Motor neuron (in vitro differentiated cells): Measurements from ENCODE around the gene CTNNA1. TPM values are rescaled to one million over a fixed set of nuclear protein-coding genes. Genes with fewer than 3 reads are reported as not detected.

ENCODE experiments used
- ATAC-seq, 8 experiments: fragments of 200-7000 bp; cut with Tn5 transposase; replicated peaks in 6 of 8; 2 replicates each; pipeline ENCODE4 v1.8.0; 2021; ENCODE audit warnings: mild to moderate bottlenecking in 8 of 8, moderate library complexity in 8 of 8
- H3K27ac ChIP-seq, 2 donors: fragments of 250-450 bp; sonication (Bioruptor Pico); 2 replicates each; pipeline ENCODE4 v1.9.0; 2021; ENCODE audit warnings: antibody characterized with exemption in 2 of 2, mild to moderate bottlenecking in 2 of 2, moderate library complexity in 1 of 2
- H3K4me1 ChIP-seq, 2 donors: fragments of 250-450 bp; sonication (Bioruptor Pico); replicated peaks in 1 of 2; 2 replicates each; pipeline ENCODE4 v1.6.1; 2021; ENCODE audit warnings: antibody characterized with exemption in 2 of 2, mild to moderate bottlenecking in 2 of 2, moderate library complexity in 1 of 2
- H3K4me3 ChIP-seq, 5 donors: fragments of 250-450 bp; sonication (Bioruptor Pico); 2 replicates each; pipeline ENCODE4 v1.9.0; 2021; ENCODE audit warnings: antibody characterized with exemption in 5 of 5, mild to moderate bottlenecking in 5 of 5, moderate library complexity in 4 of 5
- WGBS, 10 experiments: fragments of 450-650 bp; shearing (Covaris generic); methylation state at CpG; one replicate each; pipeline ENCODE4 v1.0.0; 2022; 5-methylcytosine and 5-hydroxymethylcytosine counted together
- in situ Hi-C, 9 experiments: fragments of 400-800 bp; cut with MboI; loops; one replicate each; pipeline ENCODE4 v1.15.0; 2021; ENCODE audit warnings: low sequenced_read_pairs in 9 of 9, low pct_unique_long_range_greater_than_20kb in 2 of 9; ENCODE audit not compliant: unreplicated experiment in 9 of 9
- total RNA-seq, 8 experiments: library from RNA; unstranded; fragments of 300-600 nt; gene quantifications; 2 replicates each; pipeline versions ENCODE4 v1.2.3 to v1.2.4, GENCODE V29; 2022

The CTNNA1 gene
- total RNA-seq, 8 experiments from 2014 or later, result 176 to 339 (median 205) TPM

DNA sequence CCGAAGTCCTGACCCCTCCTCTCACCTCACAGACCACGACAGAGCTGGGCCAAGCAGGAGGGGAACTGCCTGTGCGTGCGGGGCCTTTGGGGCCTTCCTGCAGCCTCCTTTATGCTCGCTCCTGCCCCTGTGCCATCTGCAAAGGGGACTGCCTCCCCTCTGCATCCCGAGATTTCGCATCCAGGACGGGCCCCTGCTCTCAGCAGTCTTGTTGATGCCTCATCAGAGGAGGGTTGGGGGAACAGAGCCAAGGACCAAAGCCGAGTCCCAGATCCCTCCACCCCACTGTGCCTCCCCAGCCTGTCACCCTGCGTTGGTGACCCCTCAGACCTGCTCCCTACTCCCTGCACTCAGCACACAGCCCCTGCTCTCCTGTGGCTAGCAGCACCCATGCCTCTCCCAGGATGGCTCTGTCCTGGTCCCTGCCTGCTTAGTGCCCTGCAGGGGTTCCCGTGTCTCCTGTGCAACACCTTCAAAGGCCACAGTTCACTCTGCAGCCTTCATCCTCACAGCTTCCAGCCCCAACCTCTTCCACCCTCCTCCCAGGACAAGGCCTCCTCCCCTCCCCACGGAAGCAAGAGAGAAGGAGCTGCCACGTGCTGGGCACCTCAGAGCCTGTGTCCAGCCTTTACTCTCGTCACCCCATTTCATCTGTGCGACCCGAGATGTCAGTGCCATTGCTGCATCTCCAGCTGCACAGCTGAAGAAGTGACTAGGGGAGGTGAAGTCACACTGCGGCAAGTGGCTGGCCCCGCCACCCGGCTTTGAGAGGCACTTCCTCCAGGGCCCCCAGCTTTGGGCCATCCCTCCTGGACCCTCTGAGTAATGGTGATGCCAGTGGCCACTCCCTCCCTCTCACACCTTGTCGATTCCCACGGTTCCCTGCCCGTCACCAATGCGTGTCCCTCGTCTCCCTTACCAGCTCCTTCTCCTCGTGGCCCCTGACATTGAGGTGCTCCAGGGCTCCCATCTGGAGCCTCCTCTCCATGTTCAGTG is 184.5 kb downstream of the CTNNA1 start:
- ATAC-seq, result peak in 7 of 8 experiments; percentile 6 to 34 (median 17)
- in situ Hi-C loops, result loop anchor here in 1 of 9 experiments (25.0 kb wide), 1 partner anchor 325 kb away; no protein-coding TSS in a partner anchor
- 60 to 100% (median 94%) methylated on average over 1 to 3 of the region's 25 CpGs; no CpG with 5 or more reads in 4 of the 10 experiments for WGBS, 10 experiments
- Histone ChIP-seq H3K4me3 (no peak overlapping the region), H3K27ac (no peak overlapping the region), H3K4me1 (peaks cover 13 to 19% of the 10 kb centered on the region in 2 donors)

DNA sequence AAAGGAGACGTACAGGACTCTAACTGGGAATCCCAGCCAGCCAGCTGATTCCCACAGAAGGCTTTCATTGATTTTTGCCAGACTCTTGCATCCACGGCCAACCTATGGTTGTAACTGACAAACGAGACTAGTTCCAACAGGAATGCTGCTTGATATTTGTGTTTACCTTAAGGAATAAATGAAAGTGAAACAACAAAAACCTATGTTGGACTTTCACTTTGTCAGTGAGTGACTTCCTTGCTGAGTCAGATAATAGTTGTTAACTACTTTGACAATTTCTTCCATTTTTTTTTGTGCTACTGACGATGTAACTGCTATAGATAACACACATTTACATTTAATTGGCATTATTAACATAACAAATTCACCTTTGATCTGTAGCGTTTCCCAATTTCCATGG is 185.3 kb downstream of the CTNNA1 start:
- H3K4me1 ChIP-seq, result peaks cover 21 to 25% of the 10 kb centered on the region in 2 donors
- no peak for ATAC-seq
- in situ Hi-C loops, result loop anchor here in 1 of 9 experiments (25.0 kb wide), 1 partner anchor 324 kb away; no protein-coding TSS in a partner anchor
- H3K27ac ChIP-seq, result no peak overlapping the region
- no peak overlapping the region for H3K4me3 ChIP-seq
- 28 to 97% (median 82%) methylated on average over 2 to 5 of the region's 5 CpGs; no CpG with 5 or more reads in 3 of the 10 experiments for WGBS, 10 experiments

DNA sequence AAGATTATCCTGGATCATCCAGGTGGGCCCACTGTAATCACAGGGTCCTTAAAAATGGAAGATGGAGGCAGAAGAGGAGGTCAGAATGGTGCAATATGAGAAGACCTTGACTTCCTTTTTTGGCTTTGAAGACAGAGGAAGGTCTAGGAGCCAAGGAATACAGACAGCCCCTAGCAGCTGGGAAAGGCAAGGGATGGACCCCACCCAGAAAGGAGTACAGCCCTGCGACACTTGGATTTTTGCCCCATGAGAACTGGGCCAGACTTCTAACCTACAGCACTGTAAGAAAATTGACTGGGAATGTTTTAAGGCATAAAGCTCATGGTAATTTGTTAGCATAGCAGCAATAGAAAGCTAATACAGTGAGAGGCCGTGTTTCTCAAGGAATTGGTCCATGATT is 188.8 kb downstream of the CTNNA1 start:
- Histone ChIP-seq H3K4me3 (no peak overlapping the region), H3K4me1 (peaks cover 41 to 53% of the 10 kb centered on the region in 2 donors), H3K27ac (no peak overlapping the region)
- in situ Hi-C loops, result loop anchor here in 1 of 9 experiments (25.0 kb wide), 1 partner anchor 320 kb away; no protein-coding TSS in a partner anchor
- WGBS, 10 experiments, result 57 to 100% (median 85%) methylated on average over 1 to 2 of the region's 2 CpGs; no CpG with 5 or more reads in 2 of the 10 experiments
- peak in 1 of 8 experiments; percentile 8 for ATAC-seq

DNA sequence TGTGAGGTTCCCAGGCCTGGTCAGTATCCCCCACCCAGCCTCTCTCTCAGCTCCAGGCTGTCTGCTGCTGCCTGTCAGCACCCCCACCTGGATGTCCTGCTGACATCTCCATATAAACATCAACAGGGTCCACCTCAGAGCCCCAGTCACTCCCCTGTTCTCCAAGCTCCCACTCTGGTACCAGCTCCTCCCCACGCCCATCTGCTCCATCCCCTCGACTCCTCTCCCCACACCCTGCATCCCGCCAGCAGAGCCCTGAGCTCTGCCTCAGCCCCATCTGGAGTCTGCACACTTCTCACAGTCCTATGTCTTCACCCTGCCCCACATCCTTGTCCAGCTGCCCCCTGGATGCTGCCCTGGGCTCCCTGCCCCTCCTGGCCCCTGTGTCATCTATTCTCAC is 189.6 kb downstream of the CTNNA1 start:
- peak in 5 of 8 experiments; percentile 5 to 60 (median 45) for ATAC-seq
- Histone ChIP-seq H3K4me1 (peaks cover 45 to 58% of the 10 kb centered on the region in 2 donors), H3K4me3 (no peak overlapping the region), H3K27ac (peak overlapping the region; percentile 1 to 49)
- in situ Hi-C loops, result loop anchor here in 1 of 9 experiments (25.0 kb wide), 1 partner anchor 319 kb away; no protein-coding TSS in a partner anchor
- 67 to 70% methylated on average over 2 to 3 of the region's 3 CpGs; no CpG with 5 or more reads in 8 of the 10 experiments for WGBS, 10 experiments

DNA sequence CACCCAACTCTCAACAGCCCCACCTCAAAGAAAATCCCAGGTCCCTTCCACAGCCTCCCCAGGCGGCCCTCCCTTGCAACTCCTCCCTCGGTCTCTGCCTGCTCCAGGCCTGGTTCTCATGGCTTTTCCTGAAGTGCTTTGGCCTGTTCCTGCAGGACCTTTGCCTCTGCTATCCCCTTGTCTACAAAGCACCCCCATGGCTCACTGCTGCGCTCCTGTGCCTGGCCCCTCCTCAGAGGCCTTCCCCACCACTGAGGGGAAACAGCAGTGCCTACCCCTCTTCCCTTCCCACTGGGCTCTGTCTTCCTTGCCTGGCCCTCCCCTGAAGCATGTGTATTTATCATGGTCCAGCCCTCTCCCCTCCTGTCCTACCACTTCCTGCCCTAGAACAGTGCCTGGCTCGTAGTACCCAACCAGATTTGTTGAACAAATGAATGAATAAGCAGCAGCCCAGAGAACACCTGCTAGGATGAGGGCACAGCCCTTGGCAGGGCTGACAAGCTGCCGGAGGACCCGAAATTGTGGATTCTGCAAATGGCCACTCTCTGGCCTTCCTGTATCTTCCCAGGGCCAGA is 190.5 kb downstream of the CTNNA1 start:
- peaks cover 46 to 63% of the 10 kb centered on the region in 2 donors for H3K4me1 ChIP-seq
- in situ Hi-C loops, result loop anchor here in 1 of 9 experiments (25.0 kb wide), 1 partner anchor 319 kb away; no protein-coding TSS in a partner anchor
- WGBS, 10 experiments, result 88% methylated on average over 1 of the region's 6 CpGs; no CpG with 5 or more reads in 9 of the 10 experiments
- H3K4me3 ChIP-seq, result no peak overlapping the region
- no peak overlapping the region for H3K27ac ChIP-seq
- ATAC-seq, result no peak

DNA sequence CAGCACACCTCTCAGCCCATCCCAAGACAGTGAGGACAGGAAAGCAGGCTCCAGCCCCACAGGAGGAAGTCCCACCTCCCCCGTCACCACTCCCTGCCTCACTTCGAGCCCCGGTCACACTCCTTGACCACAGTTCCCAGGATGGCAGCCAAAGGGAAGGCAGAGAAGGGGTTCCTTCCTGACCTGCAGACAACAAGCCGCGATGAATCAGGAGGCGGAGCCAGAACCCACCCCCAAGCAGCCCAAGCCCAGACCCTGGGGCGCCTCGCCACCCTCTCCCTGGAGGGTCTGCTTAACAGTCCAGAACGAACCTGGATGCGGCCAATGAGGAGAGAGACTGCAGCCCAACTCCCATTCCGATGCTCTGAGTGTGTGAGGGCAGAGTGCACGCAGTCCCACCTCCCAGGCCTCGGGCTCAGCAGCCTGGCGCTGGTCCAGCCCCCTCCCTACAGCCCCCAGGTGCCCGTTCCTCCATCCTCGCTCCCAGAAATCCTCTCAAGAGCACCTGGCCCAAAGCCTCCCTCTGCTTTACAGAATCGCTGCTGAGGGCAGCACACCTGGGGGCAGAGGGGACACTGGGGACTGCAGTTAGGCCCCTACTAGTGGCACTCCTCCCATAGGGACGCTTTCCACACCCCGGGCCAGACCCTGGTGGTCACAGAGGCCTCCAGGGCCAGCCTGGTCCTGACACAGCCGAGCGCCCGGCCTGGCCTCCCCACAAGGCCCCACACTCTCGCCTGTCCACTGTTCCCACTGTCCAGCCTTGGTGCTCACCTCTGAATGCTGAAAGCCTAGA is 191.5 kb downstream of the CTNNA1 start:
- Histone ChIP-seq H3K4me3 (no peak overlapping the region), H3K4me1 (peaks cover 51 to 71% of the 10 kb centered on the region in 2 donors), H3K27ac (peak overlapping the region in 1 of 2 donors; percentile 63)
- ATAC-seq, result no peak
- in situ Hi-C loops, result loop anchor here in 1 of 9 experiments (25.0 kb wide), 1 partner anchor 318 kb away; no protein-coding TSS in a partner anchor
- 60 to 80% (median 73%) methylated on average over 1 to 4 of the region's 23 CpGs; no CpG with 5 or more reads in 6 of the 10 experiments for WGBS, 10 experiments

DNA sequence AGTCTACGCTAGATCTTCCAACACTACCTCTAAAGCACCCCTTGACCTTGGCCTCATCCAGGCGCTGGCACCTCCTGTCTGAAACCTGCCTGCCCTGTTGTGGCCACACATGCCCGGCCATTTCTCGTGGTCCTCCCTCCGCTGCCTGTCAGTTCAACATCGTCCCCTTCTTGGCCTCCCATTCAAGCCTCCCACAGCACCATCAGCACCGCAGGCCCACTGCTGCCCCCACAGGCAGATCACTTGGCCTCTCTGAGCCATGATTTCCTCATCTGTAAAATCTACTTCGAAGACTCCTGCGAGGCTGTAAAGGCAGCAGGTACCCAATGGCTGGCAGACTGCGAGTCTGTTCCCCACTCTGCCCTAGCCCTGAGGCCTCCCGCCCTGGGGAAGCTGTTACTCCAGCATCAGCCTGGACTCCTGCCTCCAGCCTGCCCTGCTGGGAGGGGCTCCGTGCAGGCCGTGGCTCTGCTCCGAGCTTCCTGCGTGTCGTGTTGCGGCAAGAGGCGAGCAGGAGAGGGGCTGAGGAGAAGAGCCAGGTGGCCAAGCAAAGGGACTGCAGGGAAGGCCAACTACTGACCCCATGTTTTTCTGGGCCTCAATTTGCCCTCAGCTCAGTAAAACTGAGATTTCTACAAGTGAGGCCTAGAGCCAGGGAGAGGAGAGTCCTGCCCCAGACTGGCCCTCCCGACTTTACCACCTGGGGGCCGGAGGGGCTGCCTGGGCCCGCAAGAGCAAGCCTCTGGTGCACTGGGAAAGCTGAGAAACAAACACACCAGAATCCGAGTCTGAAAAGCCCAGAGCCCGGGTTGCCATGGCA is 192.4 kb downstream of the CTNNA1 start:
- H3K4me1 ChIP-seq, result peaks cover 51 to 77% of the 10 kb centered on the region in 2 donors
- WGBS, 10 experiments, result 32 to 100% (median 79%) methylated on average over 2 to 8 of the region's 23 CpGs; no CpG with 5 or more reads in 2 of the 10 experiments
- ATAC-seq, result peak in 5 of 8 experiments; percentile 65 to 75 (median 69)
- in situ Hi-C loops, result loop anchor here in 1 of 9 experiments (25.0 kb wide), 1 partner anchor 317 kb away; no protein-coding TSS in a partner anchor
- no peak overlapping the region for H3K4me3 ChIP-seq
- peak overlapping the region; percentile 56 to 63 for H3K27ac ChIP-seq

DNA sequence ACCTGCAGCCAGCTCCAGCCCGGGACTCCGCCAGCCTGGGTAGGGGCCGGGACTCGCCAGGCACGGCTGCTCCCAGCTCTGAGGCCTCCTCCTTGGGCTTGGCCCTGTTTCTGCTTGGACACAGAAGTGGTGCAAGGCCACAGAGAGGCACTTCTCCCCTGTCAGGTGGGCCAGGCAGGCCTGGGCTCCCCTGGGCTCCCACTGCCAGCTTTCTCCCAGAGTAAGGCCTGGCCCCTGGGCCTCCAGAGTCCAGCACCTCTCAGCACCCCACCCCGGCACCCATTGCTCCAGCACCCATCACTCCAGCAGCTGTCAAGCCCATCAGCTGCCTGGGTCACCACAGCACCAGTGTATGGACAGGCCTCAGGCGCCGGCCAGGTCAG is 193.0 kb downstream of the CTNNA1 start:
- WGBS, 10 experiments, result 0 to 21% methylated on average over 2 to 5 of the region's 8 CpGs; no CpG with 5 or more reads in 8 of the 10 experiments
- H3K4me1 ChIP-seq, result peaks cover 51 to 77% of the 10 kb centered on the region in 2 donors
- in situ Hi-C loops, result loop anchor here in 1 of 9 experiments (25.0 kb wide), 1 partner anchor 316 kb away; no protein-coding TSS in a partner anchor
- no peak overlapping the region for H3K4me3 ChIP-seq
- peak overlapping the region; percentile 56 to 63 for H3K27ac ChIP-seq
- ATAC-seq, result peak in 5 of 8 experiments; percentile 80 to 88 (median 87)

DNA sequence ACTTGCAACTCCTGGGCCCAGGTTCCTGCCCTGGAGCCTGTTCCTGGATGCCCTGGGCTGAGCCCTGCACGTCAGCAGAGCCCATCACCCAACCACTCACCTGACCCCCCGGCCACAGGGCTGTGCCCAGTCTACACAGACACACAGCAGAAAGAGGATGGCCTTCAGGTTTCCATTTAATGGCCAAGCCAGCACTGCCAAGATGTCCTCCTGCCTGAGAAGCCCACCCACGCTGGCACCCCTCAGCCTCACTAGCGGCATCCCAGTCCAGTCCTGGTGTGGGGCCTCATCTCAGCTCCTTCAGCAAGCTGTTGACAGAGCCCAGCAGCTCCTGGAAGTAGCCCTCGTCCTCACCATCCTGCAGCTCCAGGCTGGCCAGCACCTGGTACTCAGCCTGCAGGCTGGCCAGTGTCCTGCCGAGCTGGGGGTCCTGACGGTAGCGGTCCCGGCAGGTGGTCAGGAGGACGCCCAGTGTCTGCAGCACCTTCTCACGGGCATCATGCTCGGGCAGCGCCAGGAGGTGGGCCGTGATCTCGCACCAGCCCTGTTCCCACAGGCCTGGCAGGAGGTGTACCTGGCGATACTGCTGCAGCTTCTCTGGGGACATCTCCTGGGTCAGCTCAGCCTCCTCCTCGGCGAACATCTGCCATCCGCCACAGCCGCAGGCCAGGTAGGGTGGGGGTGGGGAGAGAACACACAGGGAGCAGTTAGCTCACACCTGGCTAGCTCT is 193.8 kb downstream of the CTNNA1 start:
- no peak for ATAC-seq
- 90 to 100% (median 94%) methylated on average over 1 to 7 of the region's 20 CpGs; no CpG with 5 or more reads in 5 of the 10 experiments for WGBS, 10 experiments
- in situ Hi-C loops, result loop anchor here in 1 of 9 experiments (25.0 kb wide), 1 partner anchor 315 kb away; no protein-coding TSS in a partner anchor
- Histone ChIP-seq H3K4me1 (peaks cover 50 to 76% of the 10 kb centered on the region in 2 donors), H3K27ac (no peak overlapping the region), H3K4me3 (no peak overlapping the region)

DNA sequence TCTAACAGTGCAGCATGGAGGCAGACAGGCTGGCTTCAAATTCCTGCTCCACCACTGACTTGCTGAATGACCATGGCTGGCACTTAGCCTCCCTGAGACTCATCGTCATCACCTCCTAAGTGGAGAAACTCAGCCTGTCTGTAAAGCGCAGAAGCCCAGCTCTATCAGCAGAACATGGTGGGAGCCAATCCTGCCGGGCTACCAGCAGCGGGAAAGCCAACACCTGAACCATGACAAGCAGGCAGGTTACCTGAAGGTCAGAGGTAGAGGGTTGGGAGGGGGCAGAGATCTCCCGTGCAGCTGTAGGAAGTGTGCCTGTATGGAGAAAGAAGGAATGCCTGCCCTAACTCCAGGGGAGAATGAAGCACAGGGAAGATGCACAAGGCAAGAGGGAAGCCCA is 194.6 kb downstream of the CTNNA1 start:
- Histone ChIP-seq H3K4me1 (peaks cover 50 to 76% of the 10 kb centered on the region in 2 donors), H3K27ac (peak overlapping the region; percentile 6 to 49), H3K4me3 (no peak overlapping the region)
- ATAC-seq, result no peak
- 40 to 100% (median 87%) methylated on average over 1 to 4 of the region's 5 CpGs; no CpG with 5 or more reads in 5 of the 10 experiments for WGBS, 10 experiments
- in situ Hi-C loops, result loop anchor here in 1 of 9 experiments (25.0 kb wide), 1 partner anchor 315 kb away; no protein-coding TSS in a partner anchor
